ENCODE results near the gene NIN. TPM values are rescaled to one million over a fixed set of nuclear protein-coding genes. Genes with fewer than 3 reads are reported as not detected.
"Not testable (repeated sequence)": the region's sequence is repeated elsewhere in the genome, so short reads cannot be mapped to it uniquely, and the experiment has no call there.

Gene NIN
- total RNA-seq, 2 donors from 2014 or later = 62.2 to 71.6 TPM

- no peaks in the 10 kb centered on the region for H3K36me3 Mint-ChIP-seq (ENCODE audit: low read depth)
- no peaks in the 10 kb centered on the region for H3K27me3 Mint-ChIP-seq
- no peak overlapping the region for H3K27ac Mint-ChIP-seq
Observed at GRCh38 chr14:50718949-50719348, 112.0 kb downstream of the NIN start.

GRCh38 chr14:50717811-50718210 is 113.2 kb downstream of the NIN start:
- Mint-ChIP-seq H3K4me1 (no peaks in the 10 kb centered on the region), H3K27ac (no peak overlapping the region), H3K4me3 (no peak overlapping the region), H3K27me3 (no peaks in the 10 kb centered on the region), H3K36me3 (ENCODE audit: low read depth) (no peaks in the 10 kb centered on the region)
- H3K9me3 ChIP-seq (ENCODE audit: control insufficient read depth, low read length, poor library complexity, severe bottlenecking) = no peaks in the 10 kb centered on the region
- DNase-seq (no peak), ATAC-seq (no peak)

More at GRCh38 chr14:50718949-50719348, 112.0 kb downstream of the NIN start:
- H3K4me1 Mint-ChIP-seq = no peaks in the 10 kb centered on the region
- ATAC-seq = no peak
- no peak overlapping the region for H3K4me3 Mint-ChIP-seq
- no peak for DNase-seq
- H3K9me3 ChIP-seq (ENCODE audit: control insufficient read depth, low read length, poor library complexity, severe bottlenecking) = no peaks in the 10 kb centered on the region

DNA sequence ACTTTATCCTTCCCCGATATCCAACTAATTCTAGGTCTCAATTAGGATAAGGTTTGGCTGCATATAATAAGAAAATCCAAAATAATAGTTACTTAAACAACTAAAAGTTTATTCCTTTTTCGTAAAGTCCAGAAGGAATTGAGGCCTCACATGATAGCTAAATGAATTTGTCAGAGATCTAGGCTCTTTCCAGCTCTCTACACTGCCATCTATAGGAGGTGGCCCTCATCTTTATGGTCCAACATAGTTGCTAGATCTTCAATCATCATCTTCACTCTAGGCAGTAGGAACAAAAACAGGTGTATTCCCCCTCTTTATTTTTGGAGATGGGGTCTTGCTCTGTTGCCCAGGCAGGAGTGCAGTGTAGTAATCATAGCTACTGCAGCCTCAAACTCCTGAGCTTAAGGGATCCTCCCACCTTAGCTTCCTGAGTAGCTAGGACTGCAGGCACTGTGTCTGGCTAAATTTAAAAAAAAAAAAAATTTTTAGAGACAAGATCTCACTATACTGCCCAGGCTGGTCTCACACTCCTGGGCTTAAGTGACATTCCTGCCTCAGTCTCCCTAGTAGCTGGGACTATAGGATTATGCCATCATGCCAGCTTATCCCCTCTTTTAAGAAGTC is 116.4 kb downstream of the NIN start:
- H3K4me1 Mint-ChIP-seq = no peaks in the 10 kb centered on the region
- H3K9me3 ChIP-seq (ENCODE audit: control insufficient read depth, low read length, poor library complexity, severe bottlenecking) = no peaks in the 10 kb centered on the region
- H3K36me3 Mint-ChIP-seq (ENCODE audit: low read depth) = no peaks in the 10 kb centered on the region
- no peak for DNase-seq
- no peak overlapping the region for H3K27ac Mint-ChIP-seq
- peak; percentile 76 for ATAC-seq
- H3K27me3 Mint-ChIP-seq = peaks cover 5% of the 10 kb centered on the region
- H3K4me3 Mint-ChIP-seq = no peak overlapping the region

DNA sequence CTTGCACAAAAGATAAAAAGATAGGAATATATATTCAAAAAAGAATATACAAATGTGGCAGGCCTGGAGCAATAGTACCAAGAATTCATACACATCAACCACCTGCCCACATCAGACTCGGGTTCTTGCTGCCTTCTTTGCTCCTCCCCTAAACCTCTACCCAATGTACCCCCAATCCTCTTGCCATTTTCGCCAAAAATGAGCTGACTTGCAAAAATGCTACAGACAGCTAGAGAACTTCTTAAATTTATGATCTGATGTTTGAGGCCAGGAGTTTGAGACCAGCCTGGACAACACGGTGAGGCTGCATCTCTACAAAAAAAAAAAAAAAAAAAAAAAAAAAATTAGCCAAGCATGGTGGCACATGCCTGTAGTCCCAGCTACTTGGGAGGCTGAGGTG is 119.9 kb downstream of the NIN start:
- no peaks in the 10 kb centered on the region for H3K9me3 ChIP-seq (ENCODE audit: control insufficient read depth, low read length, poor library complexity, severe bottlenecking)
- DNase-seq (no peak), ATAC-seq (no peak)
- peaks cover 5% of the 10 kb centered on the region for H3K27me3 Mint-ChIP-seq
- H3K36me3 Mint-ChIP-seq (ENCODE audit: low read depth) = no peaks in the 10 kb centered on the region
- no peak overlapping the region for H3K27ac Mint-ChIP-seq
- H3K4me1 Mint-ChIP-seq = no peaks in the 10 kb centered on the region
- no peak overlapping the region for H3K4me3 Mint-ChIP-seq

DNA sequence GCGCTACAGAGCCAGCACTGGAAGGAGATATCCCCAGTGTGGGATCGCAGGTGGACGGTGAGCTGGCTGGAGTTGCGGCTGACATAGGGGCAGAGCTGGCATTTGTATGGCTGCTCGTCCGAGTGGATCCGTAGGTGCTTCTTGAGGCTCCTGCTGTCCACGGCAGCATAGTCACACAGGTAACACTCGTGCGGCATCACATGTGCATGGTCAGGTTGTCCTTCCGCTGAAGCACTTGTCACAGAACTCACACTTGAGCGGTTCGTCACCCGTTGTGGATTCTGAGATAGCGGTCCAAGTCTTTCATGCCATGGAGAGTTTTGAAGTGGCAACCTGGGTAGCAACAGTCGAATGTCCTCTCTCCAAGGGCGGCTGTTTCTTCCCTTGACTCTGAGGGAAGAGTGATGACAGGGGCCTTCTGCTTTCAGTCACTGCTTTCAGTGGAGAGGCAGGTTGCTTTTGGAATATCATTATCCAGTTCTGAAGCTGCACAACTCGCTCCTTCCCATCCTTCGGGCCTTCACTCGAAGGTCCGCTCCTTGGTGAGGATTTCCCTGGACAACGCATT is 125.9 kb downstream of the NIN start:
- Mint-ChIP-seq H3K27ac (no peak overlapping the region), H3K36me3 (ENCODE audit: low read depth) (no peaks in the 10 kb centered on the region), H3K27me3 (peaks cover 11% of the 10 kb centered on the region), H3K4me3 (no peak overlapping the region), H3K4me1 (no peaks in the 10 kb centered on the region)
- no peaks in the 10 kb centered on the region for H3K9me3 ChIP-seq (ENCODE audit: control insufficient read depth, low read length, poor library complexity, severe bottlenecking)
- ATAC-seq = no peak
- no peak for DNase-seq

- H3K27ac Mint-ChIP-seq = no peak overlapping the region
- no peak overlapping the region for H3K4me3 Mint-ChIP-seq
- no peak for ATAC-seq
- H3K4me1 Mint-ChIP-seq = no peaks in the 10 kb centered on the region
- no peaks in the 10 kb centered on the region for H3K36me3 Mint-ChIP-seq (ENCODE audit: low read depth)
- H3K27me3 Mint-ChIP-seq = peaks cover 11% of the 10 kb centered on the region
- no peaks in the 10 kb centered on the region for H3K9me3 ChIP-seq (ENCODE audit: control insufficient read depth, low read length, poor library complexity, severe bottlenecking)
- no peak for DNase-seq
Observed at GRCh38 chr14:50704454-50705010, 126.4 kb downstream of the NIN start.

DNA sequence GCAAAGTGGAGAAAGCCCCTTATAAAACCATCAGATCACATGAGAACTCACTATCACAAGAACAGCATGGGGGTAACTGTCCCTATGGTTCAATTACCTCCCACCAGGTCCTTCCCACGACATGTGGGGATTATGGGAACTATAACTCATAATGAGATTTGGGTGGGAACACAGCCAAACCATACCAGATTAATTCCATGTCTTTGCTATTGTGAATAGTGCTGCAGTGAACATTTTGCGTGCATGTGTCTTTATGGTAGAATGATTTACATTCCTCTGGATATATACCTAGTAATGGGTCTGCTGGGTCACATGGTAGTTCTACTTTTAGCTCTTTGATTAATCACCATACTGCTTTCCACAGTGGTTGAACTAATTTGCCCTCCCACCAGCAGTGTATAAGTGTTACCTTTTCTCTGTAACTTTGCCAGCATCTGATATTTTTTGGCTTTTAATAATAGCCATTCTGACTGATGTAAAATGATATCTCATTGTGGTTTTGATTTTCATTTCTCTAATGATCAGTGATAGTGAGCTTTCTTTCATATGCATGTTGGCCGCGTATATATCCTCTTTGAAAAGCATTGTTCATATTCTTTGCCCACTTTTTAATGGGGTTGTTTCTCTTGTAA is 133.2 kb downstream of the NIN start:
- ATAC-seq = no peak
- DNase-seq = no peak
- no peaks in the 10 kb centered on the region for H3K4me1 Mint-ChIP-seq
- no peaks in the 10 kb centered on the region for H3K9me3 ChIP-seq (ENCODE audit: control insufficient read depth, low read length, poor library complexity, severe bottlenecking)
- peaks cover 24% of the 10 kb centered on the region for H3K27me3 Mint-ChIP-seq
- H3K36me3 Mint-ChIP-seq (ENCODE audit: low read depth) = no peaks in the 10 kb centered on the region
- H3K4me3 Mint-ChIP-seq = no peak overlapping the region
- H3K27ac Mint-ChIP-seq = no peak overlapping the region

GRCh38 chr14:50694260-50694659 is 136.7 kb downstream of the NIN start:
- H3K27ac Mint-ChIP-seq; DNase-seq; ATAC-seq; H3K9me3 ChIP-seq (ENCODE audit: control insufficient read depth, low read length, poor library complexity, severe bottlenecking); H3K4me1 Mint-ChIP-seq; H3K4me3 Mint-ChIP-seq; H3K36me3 Mint-ChIP-seq (ENCODE audit: low read depth): not testable (repeated sequence)
- peaks cover 10% of the 10 kb centered on the region for H3K27me3 Mint-ChIP-seq

- Mint-ChIP-seq H3K4me3 (no peak overlapping the region), H3K27ac (no peak overlapping the region), H3K27me3 (no peaks in the 10 kb centered on the region), H3K36me3 (ENCODE audit: low read depth) (no peaks in the 10 kb centered on the region), H3K4me1 (no peaks in the 10 kb centered on the region)
- H3K9me3 ChIP-seq (ENCODE audit: control insufficient read depth, low read length, poor library complexity, severe bottlenecking) = no peaks in the 10 kb centered on the region
- no peak for ATAC-seq
- no peak for DNase-seq
Observed at GRCh38 chr14:50688875-50689274, 142.1 kb downstream of the NIN start.

- no peak for DNase-seq
- H3K4me1 Mint-ChIP-seq = peaks cover 6% of the 10 kb centered on the region
- peaks cover 2% of the 10 kb centered on the region for H3K36me3 Mint-ChIP-seq (ENCODE audit: low read depth)
- H3K27me3 Mint-ChIP-seq = no peaks in the 10 kb centered on the region
- no peaks in the 10 kb centered on the region for H3K9me3 ChIP-seq (ENCODE audit: control insufficient read depth, low read length, poor library complexity, severe bottlenecking)
- no peak for ATAC-seq
- H3K27ac Mint-ChIP-seq = no peak overlapping the region
- H3K4me3 Mint-ChIP-seq = no peak overlapping the region
Observed at GRCh38 chr14:50679674-50680073, 151.3 kb downstream of the NIN start.

GRCh38 chr14:50678163-50678562 is 152.8 kb downstream of the NIN start:
- peak overlapping the region; percentile 56 for H3K27ac Mint-ChIP-seq
- DNase-seq = no peak
- peaks cover 6% of the 10 kb centered on the region for H3K4me1 Mint-ChIP-seq
- H3K4me3 Mint-ChIP-seq = no peak overlapping the region
- no peaks in the 10 kb centered on the region for H3K27me3 Mint-ChIP-seq
- peaks cover 2% of the 10 kb centered on the region for H3K36me3 Mint-ChIP-seq (ENCODE audit: low read depth)
- no peak for ATAC-seq
- no peaks in the 10 kb centered on the region for H3K9me3 ChIP-seq (ENCODE audit: control insufficient read depth, low read length, poor library complexity, severe bottlenecking)

DNA sequence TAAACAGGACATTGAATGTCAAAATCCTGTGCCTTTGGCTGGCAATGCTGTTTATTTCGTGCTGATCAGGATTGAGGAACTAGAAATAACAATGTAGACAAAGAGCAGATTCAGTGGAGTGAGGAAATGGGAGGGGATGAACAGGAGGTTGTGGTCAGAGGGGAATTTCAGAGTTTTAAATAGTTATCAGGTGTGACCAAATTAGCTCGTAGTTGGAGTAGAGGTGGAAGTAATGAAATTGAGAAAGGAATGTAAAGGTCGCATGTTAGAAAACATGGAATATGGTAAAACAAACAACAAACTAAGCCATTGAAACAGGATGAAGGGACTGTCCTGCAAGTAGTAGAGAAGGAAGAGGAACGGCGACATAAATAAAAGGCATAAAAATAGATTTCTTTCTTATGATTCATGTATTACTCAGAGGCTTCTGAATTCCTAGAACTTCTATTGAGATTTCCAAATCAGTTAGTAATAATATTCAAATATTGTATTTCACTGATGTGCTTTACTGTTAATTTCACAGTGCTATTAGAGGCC is 153.4 kb downstream of the NIN start:
- H3K27ac Mint-ChIP-seq = peak overlapping the region; percentile 56
- no peak overlapping the region for H3K4me3 Mint-ChIP-seq
- H3K4me1 Mint-ChIP-seq = peaks cover 6% of the 10 kb centered on the region
- no peaks in the 10 kb centered on the region for H3K27me3 Mint-ChIP-seq
- peaks cover 2% of the 10 kb centered on the region for H3K36me3 Mint-ChIP-seq (ENCODE audit: low read depth)
- no peak for DNase-seq
- peak; percentile 61 for ATAC-seq
- H3K9me3 ChIP-seq (ENCODE audit: control insufficient read depth, low read length, poor library complexity, severe bottlenecking) = no peaks in the 10 kb centered on the region

- Mint-ChIP-seq H3K27me3 (no peaks in the 10 kb centered on the region), H3K27ac (peak overlapping the region; percentile 56), H3K4me3 (no peak overlapping the region), H3K4me1 (peaks cover 6% of the 10 kb centered on the region), H3K36me3 (ENCODE audit: low read depth) (peaks cover 2% of the 10 kb centered on the region)
- H3K9me3 ChIP-seq (ENCODE audit: control insufficient read depth, low read length, poor library complexity, severe bottlenecking) = no peaks in the 10 kb centered on the region
- DNase-seq (no peak), ATAC-seq (no peak)
Observed at GRCh38 chr14:50676814-50677516, 154.0 kb downstream of the NIN start.

Measured in T-helper 17 cell (primary cell).